ENCODE results near the gene IL21.

DNA sequence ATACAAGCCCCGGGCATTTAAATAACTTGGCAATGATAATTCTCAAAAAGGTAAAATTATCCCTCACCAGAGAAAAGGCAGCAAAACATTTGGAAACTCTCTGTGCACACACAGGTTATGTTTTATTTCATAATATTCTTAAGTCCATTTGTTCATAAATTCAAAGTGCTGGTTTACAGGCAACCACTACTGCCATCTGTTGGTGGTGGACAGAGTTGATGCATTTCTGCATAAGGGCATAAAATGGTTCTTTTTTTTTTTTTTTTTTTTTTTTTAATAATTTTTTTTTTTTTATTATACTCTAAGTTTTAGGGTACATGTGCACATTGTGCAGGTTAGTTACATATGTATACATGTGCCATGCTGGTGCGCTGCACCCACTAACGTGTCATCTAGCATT is 31.5 kb upstream of the IL21 start:
- TF ChIP-seq, protein P1, sequence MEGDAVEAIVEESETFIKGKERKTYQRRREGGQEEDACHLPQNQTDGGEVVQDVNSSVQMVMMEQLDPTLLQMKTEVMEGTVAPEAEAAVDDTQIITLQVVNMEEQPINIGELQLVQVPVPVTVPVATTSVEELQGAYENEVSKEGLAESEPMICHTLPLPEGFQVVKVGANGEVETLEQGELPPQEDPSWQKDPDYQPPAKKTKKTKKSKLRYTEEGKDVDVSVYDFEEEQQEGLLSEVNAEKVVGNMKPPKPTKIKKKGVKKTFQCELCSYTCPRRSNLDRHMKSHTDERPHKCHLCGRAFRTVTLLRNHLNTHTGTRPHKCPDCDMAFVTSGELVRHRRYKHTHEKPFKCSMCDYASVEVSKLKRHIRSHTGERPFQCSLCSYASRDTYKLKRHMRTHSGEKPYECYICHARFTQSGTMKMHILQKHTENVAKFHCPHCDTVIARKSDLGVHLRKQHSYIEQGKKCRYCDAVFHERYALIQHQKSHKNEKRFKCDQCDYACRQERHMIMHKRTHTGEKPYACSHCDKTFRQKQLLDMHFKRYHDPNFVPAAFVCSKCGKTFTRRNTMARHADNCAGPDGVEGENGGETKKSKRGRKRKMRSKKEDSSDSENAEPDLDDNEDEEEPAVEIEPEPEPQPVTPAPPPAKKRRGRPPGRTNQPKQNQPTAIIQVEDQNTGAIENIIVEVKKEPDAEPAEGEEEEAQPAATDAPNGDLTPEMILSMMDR (IDR thresholded peaks at IDR 0.05), result peak; percentile 45; the same call in 1 of the 2 replicates
- no peak for TF ChIP-seq TCF7L2 (IDR thresholded peaks at IDR 0.05; ENCODE audit: low read depth, low read length)
- TF ChIP-seq POLR2AphosphoS5 (IDR thresholded peaks at IDR 0.05; ENCODE audit: low read depth, low read length), result no peak
